GM19238 (cell line): ENCODE data around the gene DSCAML1.

Source experiments
- DNase-seq: peaks from one replicate; pipeline ENCODE4 v3.0.0; 2011; ENCODE audit warnings: low spot score; ENCODE audit not compliant: insufficient read length

The DSCAML1 gene

GRCh38 chr11:117552626-117553025 lies 244.4 kb downstream of the DSCAML1 start:
- no peak for DNase-seq

DNA sequence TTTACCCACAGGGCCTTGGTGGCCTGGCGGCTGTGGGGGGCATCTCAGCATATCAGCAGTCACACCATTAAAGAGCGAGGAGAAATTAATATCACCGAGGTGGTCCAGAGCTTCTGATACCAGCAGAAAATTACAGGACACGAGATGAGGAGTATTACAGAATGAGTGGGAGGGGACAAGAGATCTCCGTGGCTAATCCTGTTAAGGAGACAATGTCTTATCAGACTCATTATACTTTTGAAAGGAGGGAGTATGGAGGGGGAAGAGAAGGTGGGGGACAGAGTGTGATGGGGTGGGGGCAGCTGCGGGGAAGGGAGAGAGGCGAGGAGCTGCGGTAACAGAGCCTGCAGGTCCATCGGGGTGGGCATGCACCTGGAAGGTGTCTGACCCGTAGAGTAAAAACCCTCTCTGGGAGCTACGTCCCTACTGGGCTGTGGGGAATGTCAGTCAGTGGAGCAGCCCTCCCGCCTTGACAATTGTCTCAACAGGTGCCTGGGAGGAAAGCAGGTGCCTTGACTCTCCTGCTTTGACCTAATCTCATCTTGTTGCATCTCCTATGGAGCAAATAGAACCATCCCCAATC lies 245.2 kb downstream of the DSCAML1 start:
- no peak for DNase-seq

DNA sequence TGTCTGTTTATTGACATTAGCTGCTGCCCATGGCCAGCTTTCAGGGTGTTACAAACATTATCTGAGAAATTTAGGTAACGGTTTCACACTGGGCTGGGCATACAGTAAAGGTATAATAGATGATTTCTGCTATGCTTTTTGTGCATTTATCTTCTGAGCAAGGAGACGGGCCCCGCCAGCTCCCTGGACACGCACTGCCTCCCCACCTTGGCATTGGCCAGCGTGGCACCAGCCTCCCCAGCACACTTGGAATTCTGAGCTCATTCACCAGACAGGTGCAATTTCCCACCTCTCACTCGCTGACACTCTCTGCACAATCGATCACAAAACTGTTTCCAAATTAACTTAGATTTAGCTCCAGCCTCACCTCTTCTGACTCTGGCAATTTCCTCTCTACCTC lies 246.6 kb downstream of the DSCAML1 start:
- no peak for DNase-seq

- DNase-seq: no peak
Measured at GRCh38 chr11:117549417-117549816, 247.6 kb downstream of the DSCAML1 start.

DNA sequence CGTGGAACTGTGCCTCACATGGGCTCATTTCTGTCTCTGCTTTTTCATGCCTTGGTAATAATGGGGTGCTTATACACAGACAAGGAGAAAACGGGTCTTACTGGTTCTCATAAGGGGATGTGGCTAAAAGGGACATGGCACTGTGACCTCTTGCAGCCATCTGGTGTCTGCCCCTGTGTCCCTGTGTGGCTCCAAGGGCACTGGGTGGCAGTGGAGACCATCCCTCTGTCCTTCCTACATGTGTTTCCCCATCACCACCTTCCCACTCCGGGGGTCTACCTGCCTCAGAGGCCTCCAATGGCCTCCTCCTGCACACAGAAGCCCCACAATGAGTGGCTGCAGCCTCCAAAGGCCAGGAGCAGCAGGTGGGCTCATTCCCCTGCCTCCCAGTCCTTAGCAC lies 248.1 kb downstream of the DSCAML1 start:
- no peak for DNase-seq

GRCh38 chr11:117547946-117548345 lies 249.1 kb downstream of the DSCAML1 start:
- no peak for DNase-seq

DNA sequence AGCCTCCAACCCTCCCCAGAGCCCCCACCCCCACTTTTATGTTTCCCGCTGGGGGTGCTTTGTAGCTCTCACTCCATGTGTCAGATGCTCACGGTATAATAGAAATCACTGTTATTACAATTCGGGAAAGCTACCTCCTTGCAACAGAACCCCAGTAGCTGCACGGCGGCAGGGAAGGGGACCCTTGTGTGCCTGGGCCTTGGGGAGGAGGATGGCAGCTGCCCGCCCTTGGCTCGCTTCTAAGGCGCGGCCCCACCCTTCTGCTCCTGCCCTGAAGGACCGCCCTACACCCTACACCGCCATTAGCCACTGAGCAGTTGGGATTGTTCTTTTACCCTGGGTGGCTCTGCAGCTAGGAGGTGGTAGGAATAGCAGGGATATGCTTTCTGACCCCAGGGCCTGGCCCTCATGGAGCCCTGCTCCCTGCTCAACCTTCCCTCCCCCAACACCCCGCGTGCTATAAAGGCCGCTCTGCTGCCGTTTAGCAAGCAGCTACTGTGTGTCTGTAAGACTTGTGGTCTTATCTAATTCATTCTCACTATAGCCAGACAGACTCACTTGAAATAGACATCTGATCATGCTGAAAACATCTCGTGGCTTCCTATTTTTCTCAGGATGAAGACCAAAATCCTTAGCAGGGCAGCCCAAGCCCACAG lies 249.7 kb downstream of the DSCAML1 start:
- no peak for DNase-seq

DNA sequence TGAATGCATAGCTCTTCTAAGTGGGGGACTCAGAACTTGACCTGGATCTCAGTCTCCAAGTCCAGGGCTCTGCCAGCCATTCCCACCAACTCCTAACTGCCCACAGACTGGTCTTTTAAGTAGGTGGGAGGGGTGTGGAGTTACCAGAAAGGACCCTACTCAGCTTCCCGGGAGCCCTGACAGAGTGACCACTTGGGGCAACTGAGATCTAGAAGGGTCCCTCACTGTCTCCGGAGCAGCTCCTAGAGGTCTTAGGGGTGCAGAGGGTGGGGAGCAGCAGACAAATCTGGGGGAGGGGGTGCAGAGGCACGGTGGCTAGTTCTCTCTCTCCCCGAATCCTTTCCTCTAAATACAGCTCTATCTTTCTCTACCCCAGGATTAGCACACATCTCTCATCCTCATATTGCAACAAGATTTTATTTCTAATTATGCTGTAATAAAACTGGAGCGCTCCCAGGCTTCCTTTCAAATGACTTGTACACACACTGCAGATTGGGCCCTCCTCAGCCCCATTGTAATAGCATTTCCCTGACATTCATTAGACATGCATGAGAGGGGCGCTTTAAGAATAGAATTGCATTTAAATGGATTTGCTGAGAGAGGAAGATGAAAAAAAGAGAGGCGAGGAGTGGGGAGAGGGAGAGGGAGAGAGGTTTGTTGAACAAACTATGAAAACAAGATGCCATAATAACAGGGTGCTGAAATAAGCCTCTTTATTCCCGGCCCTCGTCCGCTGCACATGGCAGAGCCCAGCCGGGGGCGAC lies 250.4 kb downstream of the DSCAML1 start:
- DNase-seq: no peak

DNA sequence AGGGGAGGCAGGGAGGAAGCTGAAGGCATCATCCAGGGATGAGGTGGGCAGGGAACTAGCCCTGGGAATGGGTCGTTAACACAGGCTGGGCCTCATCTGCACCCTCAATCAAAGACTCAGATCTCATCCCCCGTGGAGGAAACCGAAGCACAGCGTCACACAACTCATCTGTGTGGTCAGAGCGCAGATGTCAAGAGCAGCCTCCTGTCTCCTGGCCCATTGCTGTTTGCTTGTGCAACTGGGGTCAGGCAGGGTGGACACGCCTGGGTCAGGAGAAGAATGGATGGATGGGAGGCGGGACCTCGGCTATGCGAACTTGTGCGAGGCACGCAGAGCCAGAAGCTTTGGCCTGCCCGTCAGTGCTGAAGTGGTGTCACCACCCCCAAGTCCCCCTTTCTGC lies 251.3 kb downstream of the DSCAML1 start:
- no peak for DNase-seq

DNA sequence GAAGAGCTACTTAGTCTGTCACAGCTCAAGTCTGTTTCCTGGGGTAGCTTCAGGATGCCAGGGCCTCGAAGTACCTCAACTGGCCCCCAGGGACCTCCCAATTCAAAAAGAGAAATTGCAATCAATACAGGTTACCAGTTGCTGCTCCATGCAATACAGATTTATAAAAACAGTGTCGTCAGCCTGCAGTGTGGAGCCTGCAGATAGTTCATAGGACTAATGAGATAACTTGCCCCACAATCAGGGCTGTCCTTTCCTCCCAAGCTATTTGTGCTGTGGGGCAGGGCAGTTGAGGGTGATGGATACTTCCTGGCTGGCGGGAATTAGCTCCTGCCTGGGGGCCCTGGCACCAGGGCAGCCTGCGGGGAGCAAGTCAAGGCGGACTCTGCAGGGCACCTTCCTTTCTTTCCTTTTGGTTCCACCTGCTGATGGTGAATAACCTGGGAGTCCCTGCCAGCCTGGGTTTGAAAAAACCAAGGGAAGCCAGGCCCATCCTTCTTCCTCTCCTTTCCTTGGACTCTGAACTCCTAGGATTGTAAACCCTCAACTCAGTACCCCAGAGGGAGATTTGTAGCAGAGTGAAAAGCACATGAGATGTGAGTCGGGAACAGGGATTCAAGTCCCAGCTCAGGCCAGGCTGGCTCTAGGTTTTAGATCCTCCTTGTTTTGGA lies 252.8 kb downstream of the DSCAML1 start:
- no peak for DNase-seq

- DNase-seq: no peak
Measured at GRCh38 chr11:117541211-117541610, 255.8 kb downstream of the DSCAML1 start.

- no peak for DNase-seq
Measured at GRCh38 chr11:117538263-117539135, 258.5 kb downstream of the DSCAML1 start.

GRCh38 chr11:117535850-117536411 lies 261.1 kb downstream of the DSCAML1 start:
- no peak for DNase-seq

DNA sequence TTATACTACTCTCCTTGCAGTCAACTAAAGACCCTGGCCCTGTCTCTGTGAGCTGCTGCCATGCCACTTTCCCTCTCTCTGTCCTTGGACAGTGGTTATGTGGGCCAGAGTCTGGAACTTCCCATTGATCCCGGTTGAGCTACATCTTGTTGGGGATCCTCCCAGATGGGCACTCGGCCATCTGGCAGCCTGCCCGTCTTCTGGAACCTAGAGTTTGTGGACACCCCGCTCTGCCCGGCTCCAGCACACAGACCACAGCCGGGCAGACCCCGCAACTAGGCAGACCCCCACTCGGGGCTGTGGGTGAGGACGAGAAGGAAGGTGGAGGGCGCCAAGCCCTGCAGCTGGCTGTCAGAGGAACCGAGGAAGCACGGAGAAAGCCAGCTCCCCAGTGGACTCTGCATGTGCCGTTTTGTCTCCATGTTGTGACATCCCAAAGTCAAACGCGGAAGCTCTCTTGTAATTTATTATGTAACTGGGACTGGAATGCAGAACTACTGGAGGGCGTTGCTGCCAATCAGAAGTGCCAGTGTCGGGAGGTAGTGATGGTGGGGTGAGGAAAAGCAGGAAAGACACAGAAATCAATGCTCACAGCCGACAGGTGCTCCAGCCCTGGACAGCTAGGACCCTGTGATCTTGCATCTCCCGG lies 261.7 kb downstream of the DSCAML1 start:
- no peak for DNase-seq

- DNase-seq: no peak
Measured at GRCh38 chr11:117532568-117532967, 264.4 kb downstream of the DSCAML1 start.

GRCh38 chr11:117529816-117530215 lies 267.2 kb downstream of the DSCAML1 start:
- no peak for DNase-seq

DNA sequence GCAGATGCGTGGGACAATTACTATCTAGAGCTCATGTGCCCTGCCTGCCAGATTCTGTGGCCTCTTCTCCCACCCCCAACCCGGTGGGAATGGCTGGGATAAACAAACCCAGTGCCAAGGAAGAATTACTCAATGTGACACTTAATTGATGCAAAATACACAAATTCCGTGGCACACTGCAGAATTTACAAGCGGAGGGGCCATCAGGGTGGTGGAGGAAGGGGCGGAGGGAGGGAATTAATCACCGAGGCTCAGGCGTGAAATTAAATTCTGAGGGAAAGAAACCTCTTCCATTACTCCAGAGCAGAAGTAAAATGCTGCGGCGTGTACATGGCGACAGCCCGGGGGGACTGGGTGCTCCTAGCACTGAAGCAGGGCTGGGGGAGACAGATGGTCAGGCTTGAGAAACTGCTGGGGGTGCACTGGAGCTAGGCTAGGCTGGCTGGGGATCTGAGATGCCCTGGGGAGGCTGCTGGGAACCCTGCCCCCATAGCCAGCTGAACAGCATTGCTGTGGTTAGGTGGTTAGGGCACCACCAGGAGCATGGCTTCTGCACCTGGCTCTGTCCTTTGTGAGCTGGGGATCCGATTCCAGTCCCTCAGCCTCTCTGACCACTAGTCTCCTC lies 268.8 kb downstream of the DSCAML1 start:
- no peak for DNase-seq

GRCh38 chr11:117527271-117527670 lies 269.7 kb downstream of the DSCAML1 start:
- no peak for DNase-seq

DNA sequence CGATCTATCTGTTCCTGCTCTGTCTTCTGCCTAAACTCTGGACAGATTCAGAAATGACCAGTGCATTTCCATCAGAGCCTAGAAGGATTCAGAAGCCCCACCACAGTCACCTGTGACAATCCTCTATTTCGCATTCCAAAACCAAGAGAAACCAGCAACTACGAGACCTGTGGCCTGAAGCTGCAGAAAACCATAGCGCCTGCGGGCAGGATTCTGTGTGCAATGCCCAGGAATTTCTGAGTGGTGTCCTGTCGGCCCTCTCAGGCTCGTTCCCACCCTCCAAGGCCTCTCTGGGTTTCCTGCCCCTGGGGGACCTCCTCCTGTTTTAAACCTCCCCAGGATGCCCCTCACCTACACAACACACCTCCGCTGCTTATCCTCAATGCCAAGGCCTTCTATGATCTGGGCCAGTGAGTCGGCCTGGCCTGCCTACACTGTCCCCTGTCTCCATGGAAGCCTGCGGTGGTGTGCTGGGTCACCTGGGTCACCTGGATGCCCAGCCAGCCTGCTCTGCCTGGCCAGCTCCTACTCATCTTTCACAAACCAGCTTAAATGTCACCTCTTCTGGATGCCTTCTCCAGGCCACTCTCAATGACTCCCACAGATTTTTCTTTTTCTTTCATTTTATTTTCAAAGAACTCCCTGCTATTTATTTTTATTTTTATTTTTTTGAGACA lies 271.0 kb downstream of the DSCAML1 start:
- DNase-seq: no peak
